SU-DHL-6 (cell line): Measurements from ENCODE around the gene FOXE1.

ENCODE experiments used
- EZH2phosphoT487 ChIP-seq: fragments of 200-600 bp; sonication (generic), shearing (Covaris generic); conservative IDR thresholded peaks from 2 replicates; pipeline ENCODE4 v1.6.1; 2018; ENCODE audit warnings: mild to moderate bottlenecking, antibody characterized with exemption, low read length, moderate library complexity, mixed read lengths
- TF ChIP-seq, protein P1 (sequence below): fragments of 200-600 bp; sonication (generic); IDR thresholded peaks from one replicate; pipeline ENCODE4 v1.5.1; 2017; ENCODE audit warnings: antibody characterized with exemption, mild to moderate bottlenecking, low read length, moderate library complexity; ENCODE audit not compliant: insufficient read depth, poor library complexity, severe bottlenecking

DNA sequence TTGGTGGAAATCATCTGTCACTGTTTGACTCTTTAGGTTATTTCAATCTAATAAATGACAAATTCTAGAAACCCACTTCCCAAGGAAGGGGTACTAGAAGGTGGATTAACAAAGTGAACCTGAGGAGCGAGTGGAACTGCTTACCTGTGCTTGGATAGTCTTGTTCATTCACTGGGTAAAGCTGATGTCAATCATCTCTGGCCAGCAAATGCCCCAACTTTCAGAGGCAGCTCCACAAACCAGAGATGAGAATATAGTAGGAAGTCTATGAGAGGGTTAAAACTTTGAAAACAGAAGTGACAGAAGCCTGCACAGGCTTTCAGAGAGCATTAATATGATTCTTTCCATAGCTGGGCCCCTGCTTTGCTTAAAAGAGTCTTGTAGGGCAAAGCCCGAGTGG is 7.3 kb upstream of the FOXE1 start:
- TF ChIP-seq, protein P1, sequence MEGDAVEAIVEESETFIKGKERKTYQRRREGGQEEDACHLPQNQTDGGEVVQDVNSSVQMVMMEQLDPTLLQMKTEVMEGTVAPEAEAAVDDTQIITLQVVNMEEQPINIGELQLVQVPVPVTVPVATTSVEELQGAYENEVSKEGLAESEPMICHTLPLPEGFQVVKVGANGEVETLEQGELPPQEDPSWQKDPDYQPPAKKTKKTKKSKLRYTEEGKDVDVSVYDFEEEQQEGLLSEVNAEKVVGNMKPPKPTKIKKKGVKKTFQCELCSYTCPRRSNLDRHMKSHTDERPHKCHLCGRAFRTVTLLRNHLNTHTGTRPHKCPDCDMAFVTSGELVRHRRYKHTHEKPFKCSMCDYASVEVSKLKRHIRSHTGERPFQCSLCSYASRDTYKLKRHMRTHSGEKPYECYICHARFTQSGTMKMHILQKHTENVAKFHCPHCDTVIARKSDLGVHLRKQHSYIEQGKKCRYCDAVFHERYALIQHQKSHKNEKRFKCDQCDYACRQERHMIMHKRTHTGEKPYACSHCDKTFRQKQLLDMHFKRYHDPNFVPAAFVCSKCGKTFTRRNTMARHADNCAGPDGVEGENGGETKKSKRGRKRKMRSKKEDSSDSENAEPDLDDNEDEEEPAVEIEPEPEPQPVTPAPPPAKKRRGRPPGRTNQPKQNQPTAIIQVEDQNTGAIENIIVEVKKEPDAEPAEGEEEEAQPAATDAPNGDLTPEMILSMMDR: no peak
- no peak for TF ChIP-seq EZH2phosphoT487
